HG03460 (cell line): ENCODE data around the gene MAN2A2.

Source experiments
- ATAC-seq: cut with Tn5 transposase; IDR thresholded peaks from one replicate; pipeline ENCODE4 v1.9.1; 2021; ENCODE audit not compliant: unreplicated experiment

MAN2A2 gene

GRCh38 chr15:90941038-90941437 is 37.9 kb downstream of the MAN2A2 start:
- no peak for ATAC-seq

DNA sequence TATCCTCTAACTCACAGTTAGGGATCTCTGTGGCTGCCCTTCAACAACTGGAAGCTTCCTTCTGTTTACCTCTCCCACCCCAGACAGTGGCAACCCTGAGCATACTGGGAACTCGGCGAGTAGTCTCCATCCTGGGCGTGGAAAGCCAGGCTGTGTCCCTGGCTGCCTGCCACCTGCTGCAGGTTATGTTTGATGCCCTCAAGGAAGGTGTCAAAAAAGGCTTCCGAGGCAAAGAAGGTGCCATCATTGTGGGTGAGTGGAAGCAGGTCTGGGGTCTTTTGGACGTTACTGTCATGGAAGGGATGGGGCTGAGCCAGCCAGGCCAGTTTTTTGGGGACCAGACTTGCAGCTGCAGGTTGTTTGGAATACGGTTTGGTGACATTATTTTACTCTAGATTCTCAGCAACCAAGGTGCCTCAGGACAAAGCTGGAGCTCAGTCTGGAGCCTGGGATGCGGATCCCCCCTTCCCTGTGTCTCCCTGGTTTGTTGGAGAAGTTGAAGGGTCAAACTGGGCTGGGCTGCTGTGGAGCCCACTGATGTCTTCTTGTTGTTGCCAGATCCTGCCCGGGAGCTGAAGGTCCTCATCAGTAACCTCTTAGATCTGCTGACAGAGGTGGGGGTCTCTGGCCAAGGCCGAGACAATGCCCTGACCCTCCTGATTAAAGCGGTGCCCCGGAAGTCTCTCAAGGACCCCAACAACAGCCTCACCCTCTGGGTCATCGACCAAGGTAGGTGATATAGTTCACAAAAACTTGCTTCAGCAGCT is 39.4 kb downstream of the MAN2A2 start:
- no peak for ATAC-seq

DNA sequence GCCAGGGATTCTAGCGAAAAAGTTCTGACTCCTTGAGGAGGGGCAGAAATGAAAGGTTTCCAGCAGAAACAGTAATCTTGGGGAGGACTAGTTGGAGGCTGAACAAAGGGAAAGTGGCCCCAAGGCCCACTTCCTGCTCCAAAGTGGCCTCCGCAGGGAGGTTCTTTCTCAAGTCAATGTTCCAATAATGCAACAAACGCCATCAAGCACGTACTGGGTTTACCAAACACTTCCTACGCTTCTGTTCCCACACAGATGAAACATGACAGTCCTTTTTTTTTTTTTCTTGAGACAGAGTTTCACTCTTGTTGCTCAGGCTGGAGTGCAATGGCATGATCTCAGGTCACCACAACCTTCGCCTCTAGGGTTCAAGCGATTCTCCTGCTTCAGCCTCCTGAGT is 42.0 kb downstream of the MAN2A2 start:
- no peak for ATAC-seq

GRCh38 chr15:90946538-90946937 is 43.4 kb downstream of the MAN2A2 start:
- ATAC-seq: no peak

- ATAC-seq: no peak
These were observed 44.0 kb downstream of the MAN2A2 start for GRCh38 chr15:90946941-90947576.

- ATAC-seq: no peak
These were observed 44.7 kb downstream of the MAN2A2 start for GRCh38 chr15:90947577-90948357.

DNA sequence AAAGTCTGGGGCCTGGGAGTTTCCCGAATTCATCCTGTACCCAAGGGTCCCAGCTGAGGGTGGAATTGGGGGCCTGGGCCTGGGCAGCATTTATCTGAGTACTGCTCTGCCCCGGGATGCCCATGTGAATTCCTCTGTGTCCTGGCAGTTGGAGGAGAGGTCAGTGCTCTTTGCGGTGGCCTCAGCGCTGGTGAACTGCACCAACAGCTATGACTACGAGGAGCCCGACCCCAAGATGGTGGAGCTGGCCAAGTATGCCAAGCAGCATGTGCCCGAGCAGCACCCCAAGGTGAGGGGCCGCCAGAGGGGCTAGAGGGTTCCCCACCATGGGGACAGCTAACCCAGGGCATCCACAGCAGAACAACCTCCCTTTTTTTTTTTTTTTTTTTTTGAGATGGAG is 45.4 kb downstream of the MAN2A2 start:
- ATAC-seq: no peak

GRCh38 chr15:90949979-90950675 is 47.0 kb downstream of the MAN2A2 start:
- ATAC-seq: no peak

- no peak for ATAC-seq
These were observed 47.6 kb downstream of the MAN2A2 start for GRCh38 chr15:90950676-90951075.

DNA sequence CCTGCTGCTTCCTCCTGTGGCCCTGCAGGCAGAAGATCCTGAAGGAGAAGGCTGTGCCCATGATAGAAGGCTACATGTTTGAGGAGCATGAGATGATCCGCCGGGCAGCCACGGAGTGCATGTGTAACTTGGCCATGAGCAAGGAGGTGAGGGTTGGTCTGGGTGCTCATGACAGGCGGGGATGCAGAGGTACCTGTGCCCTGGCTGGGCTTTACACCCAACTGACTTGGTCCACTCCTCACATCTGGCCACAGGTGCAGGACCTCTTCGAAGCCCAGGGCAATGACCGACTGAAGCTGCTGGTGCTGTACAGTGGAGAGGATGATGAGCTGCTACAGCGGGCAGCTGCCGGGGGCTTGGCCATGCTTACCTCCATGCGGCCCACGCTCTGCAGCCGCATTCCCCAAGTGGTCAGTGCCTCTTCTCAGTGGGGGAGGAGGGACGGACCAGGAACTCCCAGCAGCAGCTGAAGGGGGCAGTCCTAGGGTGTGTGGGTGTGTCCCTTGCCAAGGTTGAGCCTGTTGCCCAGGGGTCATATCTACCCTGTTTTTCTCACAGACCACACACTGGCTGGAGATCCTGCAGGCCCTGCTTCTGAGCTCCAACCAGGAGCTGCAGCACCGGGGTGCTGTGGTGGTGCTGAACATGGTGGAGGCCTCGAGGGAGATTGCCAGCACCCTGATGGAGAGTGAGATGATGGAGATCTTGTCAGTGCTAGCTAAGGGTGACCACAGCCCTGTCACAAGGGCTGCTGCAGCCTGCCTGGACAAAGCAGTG is 50.0 kb downstream of the MAN2A2 start:
- no peak for ATAC-seq

DNA sequence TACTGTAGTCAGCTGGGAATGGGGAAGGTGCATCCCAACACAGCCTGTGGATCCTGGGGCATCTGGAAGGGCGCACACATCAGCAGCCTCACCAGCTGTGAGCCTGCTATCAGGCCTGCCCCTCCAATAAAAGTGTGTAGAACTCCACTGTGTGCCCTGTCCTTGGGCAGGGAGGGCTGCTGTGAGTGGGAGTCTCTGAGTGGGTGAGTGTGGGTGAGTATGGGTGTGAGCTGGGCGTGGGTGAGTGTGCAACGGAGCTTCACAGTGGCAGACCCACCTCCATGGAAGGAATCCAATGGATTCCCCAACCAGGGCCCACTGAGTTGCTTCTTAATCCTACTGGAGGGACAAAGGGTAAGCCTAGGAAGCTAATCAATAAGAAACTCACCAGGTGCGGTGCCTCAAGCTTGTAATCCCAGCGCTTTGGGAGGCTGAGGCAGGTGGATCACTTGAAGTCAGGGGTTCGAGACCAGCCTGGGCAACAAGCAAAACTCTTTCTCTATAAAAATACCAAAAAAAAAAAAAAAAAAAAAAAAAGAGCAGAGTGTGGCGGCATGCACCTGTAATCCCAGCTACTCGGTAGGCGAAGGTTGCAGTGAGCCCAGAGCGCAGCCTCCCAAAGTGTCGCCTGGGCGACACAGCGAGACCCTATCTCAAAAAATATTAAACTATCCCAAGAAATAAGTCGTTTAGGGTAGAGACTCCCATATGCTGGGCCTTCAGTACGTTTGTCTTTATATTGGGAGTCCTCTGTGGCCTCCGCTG is 51.0 kb downstream of the MAN2A2 start:
- no peak for ATAC-seq

- peak; percentile 93 for ATAC-seq
These were observed 51.9 kb downstream of the MAN2A2 start, which contains the start of gene RCCD1 for GRCh38 chr15:90954712-90955623. Gene RCCD1, plus strand, starts transcription at chr15:90954884. Its CDS starts 1,851 bp downstream, at chr15:90956735.

DNA sequence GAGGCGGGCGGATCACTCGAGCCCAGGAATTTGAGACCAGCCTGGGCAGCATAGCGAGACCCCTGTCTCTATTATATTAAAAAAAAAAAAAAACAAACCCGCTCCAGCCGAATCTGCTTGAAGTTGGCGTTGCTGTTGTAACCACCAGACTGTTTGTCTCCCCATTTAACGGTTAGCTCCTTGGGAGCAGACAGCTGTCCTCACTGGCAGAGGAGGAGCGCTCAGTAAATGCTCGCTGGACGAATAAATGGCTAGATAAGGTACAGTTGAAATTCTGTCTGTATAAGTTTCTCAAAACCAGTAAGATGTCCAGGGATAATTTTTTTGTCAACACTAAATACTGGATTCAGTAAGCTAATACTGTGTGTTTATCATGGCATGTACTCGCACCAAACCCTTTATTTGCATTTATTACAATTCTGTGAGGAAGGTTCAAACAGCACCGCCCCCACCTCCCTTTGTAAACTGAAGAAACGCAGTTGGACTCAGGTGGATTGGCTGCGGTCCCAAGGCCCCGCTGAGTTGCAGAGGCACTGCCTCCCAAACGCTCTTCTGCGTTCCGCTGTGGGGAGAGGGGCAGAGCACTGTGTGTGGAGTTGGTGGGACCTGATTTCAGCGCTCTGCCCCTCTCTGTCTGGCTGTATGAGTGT is 52.6 kb downstream of the MAN2A2 start:
- no peak for ATAC-seq

GRCh38 chr15:90956274-90957030 is 53.4 kb downstream of the MAN2A2 start:
- ATAC-seq: no peak

DNA sequence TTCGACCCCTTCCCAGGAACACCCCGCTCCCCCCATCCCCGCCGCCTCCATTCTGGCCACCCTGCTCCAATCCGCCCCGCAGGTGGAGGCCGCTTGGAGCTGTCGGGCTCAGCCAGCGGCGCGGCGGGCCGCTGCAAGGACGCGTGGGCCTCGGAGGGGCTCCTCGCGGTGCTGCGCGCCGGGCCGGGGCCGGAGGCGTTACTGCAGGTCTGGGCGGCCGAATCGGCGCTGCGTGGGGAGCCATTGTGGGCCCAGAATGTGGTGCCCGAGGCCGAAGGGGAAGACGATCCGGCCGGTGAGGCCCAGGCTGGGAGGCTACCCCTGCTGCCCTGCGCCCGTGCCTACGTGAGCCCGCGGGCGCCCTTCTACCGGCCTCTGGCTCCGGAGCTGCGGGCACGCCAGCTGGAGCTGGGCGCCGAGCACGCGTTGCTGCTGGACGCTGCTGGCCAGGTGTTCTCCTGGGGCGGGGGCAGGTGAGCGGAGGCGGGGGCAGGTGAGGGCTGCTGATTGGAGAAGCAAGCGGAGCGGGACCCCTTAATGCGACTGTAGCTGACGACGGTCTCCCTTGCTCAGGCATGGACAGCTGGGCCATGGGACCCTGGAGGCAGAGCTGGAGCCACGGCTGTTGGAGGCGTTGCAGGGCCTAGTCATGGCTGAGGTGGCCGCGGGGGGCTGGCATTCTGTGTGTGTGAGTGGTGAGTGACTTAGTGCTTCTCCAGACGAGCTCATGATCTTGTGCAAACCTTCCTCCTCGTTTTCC is 54.1 kb downstream of the MAN2A2 start:
- no peak for ATAC-seq

DNA sequence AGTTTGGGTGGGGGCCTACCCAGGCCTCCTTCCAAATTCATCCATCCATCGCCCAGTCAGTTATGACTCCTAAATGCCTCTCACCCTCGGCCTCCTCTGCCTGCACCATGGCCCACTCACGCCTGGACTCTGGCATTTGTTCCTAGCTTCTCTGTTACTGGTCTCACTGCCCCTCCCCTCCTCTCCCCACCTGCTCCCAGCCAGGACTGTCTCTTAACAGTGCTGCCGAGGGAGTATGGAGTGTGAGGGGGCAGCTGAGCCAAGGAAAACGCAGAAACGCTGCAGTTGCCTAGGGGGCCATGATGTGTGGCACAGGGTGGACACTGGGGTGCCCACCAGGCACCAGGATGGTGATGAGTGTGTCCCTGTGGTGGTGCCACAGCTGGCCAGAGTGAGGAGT is 54.7 kb downstream of the MAN2A2 start:
- no peak for ATAC-seq
